KBM-7 (cell line): ENCODE measurements around the gene KCNAB2.

Experiments
- DNase-seq: peaks from one replicate; pipeline ENCODE4 v3.0.0-alpha.2; 2015
- in situ Hi-C: fragments of 300-500 bp; cut with MboI; formaldehyde crosslinking; loops from 2 replicates; pipeline ENCODE4 v1.14.3; 2020; ENCODE audit warnings: low sequenced_read_pairs, low pct_unique_long_range_greater_than_20kb, mixed read lengths

Gene KCNAB2

GRCh38 chr1:6045561-6045960 is at the start of gene KCNAB2:
Gene KCNAB2, plus strand, starts transcription at chr1:6045888. Its CDS starts 5,649 bp downstream, at chr1:6051537.
- no peak for DNase-seq
- in situ Hi-C loops: no loop called here

GRCh38 chr1:5996641-5997270 is 48.9 kb upstream of the KCNAB2 start:
- in situ Hi-C loops: no loop called here
- DNase-seq: no peak

GRCh38 chr1:5997316-5997715 is 48.4 kb upstream of the KCNAB2 start:
- DNase-seq: no peak
- in situ Hi-C loops: no loop called here

- in situ Hi-C loops: no loop called here
- DNase-seq: no peak
Observed at GRCh38 chr1:5998051-5998905, 47.4 kb upstream of the KCNAB2 start.

- DNase-seq: no peak
- in situ Hi-C loops: no loop called here
Observed at GRCh38 chr1:5998906-5999301, 46.8 kb upstream of the KCNAB2 start.

- DNase-seq: no peak
- in situ Hi-C loops: no loop called here
Observed at GRCh38 chr1:5999711-6000443, 45.8 kb upstream of the KCNAB2 start.

GRCh38 chr1:6000444-6001288 is 45.0 kb upstream of the KCNAB2 start:
- in situ Hi-C loops: no loop called here
- no peak for DNase-seq

- in situ Hi-C loops: no loop called here
- no peak for DNase-seq
Observed at GRCh38 chr1:6001992-6002576, 43.6 kb upstream of the KCNAB2 start.

- no peak for DNase-seq
- in situ Hi-C loops: no loop called here
Observed at GRCh38 chr1:6002714-6003501, 42.8 kb upstream of the KCNAB2 start.

GRCh38 chr1:6003568-6004411 is 41.9 kb upstream of the KCNAB2 start:
- in situ Hi-C loops: no loop called here
- DNase-seq: no peak

GRCh38 chr1:6004412-6005123 is 41.1 kb upstream of the KCNAB2 start:
- in situ Hi-C loops: no loop called here
- DNase-seq: no peak

- DNase-seq: no peak
- in situ Hi-C loops: no loop called here
Observed at GRCh38 chr1:6005276-6005917, 40.3 kb upstream of the KCNAB2 start.

GRCh38 chr1:6006882-6007281 is 38.8 kb upstream of the KCNAB2 start:
- in situ Hi-C loops: no loop called here
- no peak for DNase-seq

GRCh38 chr1:6007318-6008083 is 38.2 kb upstream of the KCNAB2 start:
- in situ Hi-C loops: no loop called here
- DNase-seq: no peak

- in situ Hi-C loops: no loop called here
- DNase-seq: no peak
Observed at GRCh38 chr1:6008084-6008415, 37.6 kb upstream of the KCNAB2 start.

- in situ Hi-C loops: no loop called here
- no peak for DNase-seq
Observed at GRCh38 chr1:6008696-6009095, 37.0 kb upstream of the KCNAB2 start.
